GM12878 (cell line): ENCODE measurements around the gene WNT9B. TPM values are rescaled to one million over a fixed set of nuclear protein-coding genes. Genes with fewer than 3 reads are reported as not detected.

ENCODE experiments used
- ATAC-seq: fragments of 200-7000 bp; cut with Tn5 transposase; 3 replicates; pipeline ENCODE4 v1.9.1; 2020; ENCODE audit warnings: mild to moderate bottlenecking, moderate library complexity
- BruUV-seq: library from RNA; stranded (reverse); fragments of 400-500 nt; replicated peaks from 2 replicates; lab custom pipeline; 2021; lab: Mats Ljungman, UMichigan
- CTCF ChIA-PET: fragments of 300-600 bp; sonication (Branson Sonifier 250); formaldehyde crosslinking; extraction: SDS; loops from one replicate; lab custom pipeline; 2021; ENCODE audit warnings: inconsistent platforms; lab: Yijun Ruan, JAX
- POLR2A ChIA-PET: fragments of 350-600 bp; formaldehyde crosslinking; extraction: SDS; loops from one replicate; lab custom pipeline; 2021; ENCODE audit warnings: inconsistent platforms; lab: Charles Lee
- RAD21 ChIA-PET: fragments of 300-600 bp; sonication (Branson Sonifier 250); formaldehyde crosslinking; loops from one replicate; lab custom pipeline; 2023; ENCODE audit warnings: antibody characterized with exemption; ENCODE audit not compliant: unreplicated experiment; lab: Charles Lee
- SMC1A ChIA-PET: fragments of 300-600 bp; sonication (Branson Sonifier 250); formaldehyde crosslinking; loops from one replicate; lab custom pipeline; 2023; ENCODE audit not compliant: unreplicated experiment, uncharacterized antibody; lab: Charles Lee
- DNase-seq: peaks from one replicate; pipeline ENCODE4 v3.0.0-alpha.2; 2011; ENCODE audit warnings: low read depth, low spot score
- FAIRE-seq: peaks from 3 replicates; lab custom pipeline; 2011; peaks lifted over from hg19 to GRCh38; lab: Jason Lieb, UNC
- H2AFZ ChIP-seq: 2 replicates; pipeline ENCODE4 v1.6.0; 2011; ENCODE audit warnings: low read depth, low read length, control low read depth; ENCODE audit not compliant: control insufficient read depth
- H3K27ac ChIP-seq: 2 replicates; pipeline ENCODE4 v1.5.1; 2011; ENCODE audit warnings: control low read depth; ENCODE audit not compliant: control insufficient read depth, insufficient read depth
- H3K27me3 ChIP-seq, 2 experiments: replicated peaks in 1 of 2; 2 replicates each; pipeline versions ENCODE4 v1.6.0 to v1.6.1; 2011; ENCODE audit warnings: low read length in 1 of 2; ENCODE audit not compliant: control insufficient read depth in 2 of 2, insufficient read depth in 2 of 2
- H3K36me3 ChIP-seq, 2 experiments: 2 replicates each; pipeline ENCODE4 v1.5.1; 2011; ENCODE audit warnings: low read length in 1 of 2; ENCODE audit not compliant: control insufficient read depth in 2 of 2, insufficient read depth in 2 of 2
- H3K4me1 ChIP-seq: 2 replicates; pipeline ENCODE4 v1.6.1; 2011; ENCODE audit warnings: mild to moderate bottlenecking, low read length, moderate library complexity, mixed read lengths; ENCODE audit not compliant: control insufficient read depth, insufficient read depth
- H3K4me2 ChIP-seq: 2 replicates; pipeline ENCODE4 v1.6.0; 2011; ENCODE audit warnings: control low read depth; ENCODE audit not compliant: control insufficient read depth, insufficient read depth
- H3K4me3 ChIP-seq: fragments of 200-600 bp; sonication (generic); 2 replicates; pipeline ENCODE4 v1.5.1; 2016
- H3K79me2 ChIP-seq: 2 replicates; pipeline ENCODE4 v1.6.0; 2011; ENCODE audit warnings: low read length; ENCODE audit not compliant: control insufficient read depth, insufficient read depth
- H3K9ac ChIP-seq: 2 replicates; pipeline ENCODE4 v1.8.0; 2011; ENCODE audit warnings: low read length, control low read depth, mixed read lengths; ENCODE audit not compliant: control insufficient read depth, insufficient read depth
- H3K9me3 ChIP-seq: replicated peaks from 3 replicates; pipeline ENCODE4 v1.5.1; 2011; ENCODE audit warnings: mild to moderate bottlenecking, low read length; ENCODE audit not compliant: control insufficient read depth, insufficient read depth
- H4K20me1 ChIP-seq: 2 replicates; pipeline ENCODE4 v1.6.0; 2011; ENCODE audit not compliant: control insufficient read depth, insufficient read depth
- BRCA1 ChIP-seq: IDR thresholded peaks from 2 replicates; pipeline ENCODE4 v1.6.1; 2011; ENCODE audit warnings: low read depth, low read length, improper control_type of control experiment
- CBX5 ChIP-seq: sonication (generic); IDR thresholded peaks from 2 replicates; pipeline ENCODE4 v1.6.1; 2016; ENCODE audit warnings: low read depth, moderate library complexity, mild to moderate bottlenecking, inconsistent platforms
- CHD4 ChIP-seq: fragments of 200-600 bp; sonication (generic); IDR thresholded peaks from 2 replicates; pipeline ENCODE4 v1.6.1; 2016; ENCODE audit warnings: mild to moderate bottlenecking
- EP300 ChIP-seq, 2 experiments: fragments of 150-350 bp in 1 of 2; IDR thresholded peaks; 2 replicates each; pipeline ENCODE4 v1.6.1; 2011 to 2012; ENCODE audit warnings: low read depth in 2 of 2, low read length in 2 of 2, borderline replicate concordance in 1 of 2, improper control_type of control experiment in 1 of 2, inconsistent platforms in 1 of 2; ENCODE audit not compliant: control insufficient read depth in 1 of 2
- ESRRA ChIP-seq: IDR thresholded peaks from 2 replicates; pipeline ENCODE4 v1.6.1; 2012; ENCODE audit warnings: mild to moderate bottlenecking, low read length, improper control_type of control experiment
- IKZF1 ChIP-seq: fragments of 450-650 bp; conservative IDR thresholded peaks from 2 replicates; pipeline ENCODE4 v1.6.1; 2017; ENCODE audit warnings: antibody characterized with exemption, mild to moderate bottlenecking
- JUND ChIP-seq: IDR thresholded peaks from 2 replicates; pipeline ENCODE4 v1.6.1; 2012; ENCODE audit warnings: low read depth, mild to moderate bottlenecking, low read length, improper control_type of control experiment, moderate library complexity
- MEF2A ChIP-seq: IDR thresholded peaks from 2 replicates; pipeline ENCODE4 v1.6.1; 2011; ENCODE audit warnings: low read depth, mild to moderate bottlenecking, low read length, moderate library complexity; ENCODE audit not compliant: insufficient read depth
- MXI1 ChIP-seq: fragments of 150-350 bp; IDR thresholded peaks from 2 replicates; pipeline ENCODE4 v1.6.1; 2011; ENCODE audit warnings: low read depth, mild to moderate bottlenecking, inconsistent platforms, low read length, improper control_type of control experiment
- NFXL1 ChIP-seq: fragments of 450-650 bp; IDR thresholded peaks from 2 replicates; pipeline ENCODE4 v1.6.1; 2017; ENCODE audit warnings: antibody characterized with exemption, mild to moderate bottlenecking, borderline replicate concordance
- NFYA ChIP-seq: IDR thresholded peaks from 2 replicates; pipeline ENCODE4 v1.6.1; 2011; ENCODE audit warnings: low read depth, mild to moderate bottlenecking, low read length, improper control_type of control experiment, borderline replicate concordance
- POU2F2 ChIP-seq: IDR thresholded peaks from 3 replicates; pipeline ENCODE4 v1.6.1; 2011; ENCODE audit warnings: low read depth, mild to moderate bottlenecking, low read length, borderline replicate concordance
- SIN3A ChIP-seq: IDR thresholded peaks from 2 replicates; pipeline ENCODE4 v1.6.1; 2012; ENCODE audit warnings: low read depth, low read length, improper control_type of control experiment
- SMAD5 ChIP-seq: IDR thresholded peaks from 2 replicates; pipeline ENCODE4 v1.6.1; 2016; ENCODE audit warnings: antibody characterized with exemption, low read depth
- SMC3 ChIP-seq: IDR thresholded peaks from 2 replicates; pipeline ENCODE4 v1.6.1; 2011; ENCODE audit warnings: low read length, improper control_type of control experiment, borderline replicate concordance
- ZNF24 ChIP-seq: fragments of 450-650 bp; IDR thresholded peaks from 2 replicates; pipeline ENCODE4 v1.6.1; 2017; ENCODE audit warnings: antibody characterized with exemption, mild to moderate bottlenecking
- ZNF274 ChIP-seq: IDR thresholded peaks from one replicate; pipeline ENCODE4 v1.8.0; 2011; ENCODE audit not compliant: insufficient read length, insufficient read depth
- WGBS: methylation state at CpG from one replicate; pipeline ENCODE4 v1.1.6; 2016; ENCODE audit warnings: low lambda C conversion rate; ENCODE audit not compliant: insufficient replicate concordance, insufficient coverage; ENCODE audit errors: missing lambda C conversion rate; 5-methylcytosine and 5-hydroxymethylcytosine counted together
- in situ Hi-C: fragments of 300-500 bp; cut with MboI; formaldehyde crosslinking; loops from 9 replicates; pipeline ENCODE4 v1.14.3; 2018; ENCODE audit warnings: mixed read lengths
- intact Hi-C: fragments of 100-400 bp; cut with micrococcal nuclease; formaldehyde crosslinking; loops from one replicate; pipeline ENCODE4 v1.14.2; 2022; ENCODE audit not compliant: unreplicated experiment
- polyA plus RNA-seq, 11 experiments: library from polyadenylated mRNA; depleted of rRNA in 4 of 11; unstranded in 6 of 11; stranded (reverse) in 5 of 11; fragments of >200 nt; fragmentation: Nextera tagmentation in 4 of 11; fragmentation: Illumina TruSeq in 1 of 11; extraction: Ambion mirVana in 4 of 11; extraction: Trizol in 1 of 11; gene quantifications; 1 replicate in 1 of 11; 2 replicates in 10 of 11; pipeline versions ENCODE4 v1.2.1 to v1.2.3, GENCODE V29; 2011 to 2016; ENCODE audit warnings: inconsistent platforms in 2 of 11, missing spikeins in 2 of 11, low read depth in 1 of 11
- total RNA-seq, 4 experiments: library from RNA; depleted of rRNA in 3 of 4; stranded (reverse); fragments of >200 nt in 3 of 4; fragmentation: Illumina TruSeq in 1 of 4; extraction: Trizol in 1 of 4; gene quantifications; 2 replicates each; pipeline versions ENCODE4 v1.2.1 to v1.2.3, GENCODE V29; 2013 to 2021
- TF ChIP-seq, protein P1 (sequence below): fragments of 450-650 bp; formaldehyde crosslinking; IDR thresholded peaks from 2 replicates; pipeline ENCODE4 v1.4.0; 2020; ENCODE audit warnings: mild to moderate bottlenecking, moderate library complexity
- TF ChIP-seq, protein P2 (sequence below): IDR thresholded peaks from 2 replicates; pipeline ENCODE4 v1.6.1; 2012; ENCODE audit warnings: low read depth, low read length, improper control_type of control experiment

Gene WNT9B
- total and polyA plus RNA-seq, 10 of the 15 experiments (the other 5 are each of a cell fraction or from before 2014, with no cell fraction given): not detected

DNA sequence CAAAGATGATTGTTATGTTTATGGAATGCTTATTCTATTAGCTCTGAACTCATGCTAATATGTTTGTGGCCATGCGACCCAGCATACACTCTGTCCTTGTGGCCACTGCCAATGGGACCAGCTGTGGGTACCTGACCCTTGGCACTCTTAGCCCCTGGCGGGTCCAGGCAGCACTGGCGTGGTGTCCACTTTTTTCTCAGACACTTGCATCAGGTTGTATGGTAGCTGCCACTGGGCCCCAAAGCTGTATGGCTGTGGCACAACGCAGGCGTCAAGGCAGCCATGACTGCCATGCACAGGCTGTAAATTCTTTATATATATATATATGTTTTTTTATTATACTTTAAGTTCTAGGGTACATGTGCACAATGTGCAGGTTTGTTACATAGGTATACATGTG lies 12.2 kb upstream of the WNT9B start:
- Histone ChIP-seq H4K20me1 (no peaks in the 10 kb centered on the region), H3K27ac (no peak overlapping the region), H3K9me3 (peaks cover 7% of the 10 kb centered on the region), H3K27me3 (no peaks in the 10 kb centered on the region), H3K4me3 (no peak overlapping the region), H3K36me3 (no peaks in the 10 kb centered on the region), H2AFZ (no peak overlapping the region), H3K79me2 (no peaks in the 10 kb centered on the region), H3K4me1 (no peaks in the 10 kb centered on the region), H3K4me2 (no peak overlapping the region), H3K9ac (no peak overlapping the region)
- ChIA-PET POLR2A (no interaction called here), CTCF (no interaction called here), SMC1A (no interaction called here), RAD21 (no interaction called here)
- ATAC-seq (no peak), FAIRE-seq (no peak), DNase-seq (no peak)
- intact Hi-C loops (no loop called here), in situ Hi-C loops (loop anchor here (10.0 kb wide), 1 partner anchor 584 kb away; no protein-coding TSS in a partner anchor)
- no TSS peak for BruUV-seq
- no peak for TF ChIP-seq JUND
- no peak for TF ChIP-seq BRCA1
- no peak for TF ChIP-seq CBX5
- no peak for TF ChIP-seq ZNF24
- TF ChIP-seq EP300 (IDR thresholded peaks at IDR 0.05; ENCODE audit: borderline replicate concordance in 1 of 2, control insufficient read depth in 1 of 2, low read depth in 2 of 2, low read length in 2 of 2): no peak
- no peak for TF ChIP-seq IKZF1
- TF ChIP-seq SMC3: no peak
- no peak for TF ChIP-seq ESRRA
- TF ChIP-seq CHD4: no peak
- TF ChIP-seq, protein P1, sequence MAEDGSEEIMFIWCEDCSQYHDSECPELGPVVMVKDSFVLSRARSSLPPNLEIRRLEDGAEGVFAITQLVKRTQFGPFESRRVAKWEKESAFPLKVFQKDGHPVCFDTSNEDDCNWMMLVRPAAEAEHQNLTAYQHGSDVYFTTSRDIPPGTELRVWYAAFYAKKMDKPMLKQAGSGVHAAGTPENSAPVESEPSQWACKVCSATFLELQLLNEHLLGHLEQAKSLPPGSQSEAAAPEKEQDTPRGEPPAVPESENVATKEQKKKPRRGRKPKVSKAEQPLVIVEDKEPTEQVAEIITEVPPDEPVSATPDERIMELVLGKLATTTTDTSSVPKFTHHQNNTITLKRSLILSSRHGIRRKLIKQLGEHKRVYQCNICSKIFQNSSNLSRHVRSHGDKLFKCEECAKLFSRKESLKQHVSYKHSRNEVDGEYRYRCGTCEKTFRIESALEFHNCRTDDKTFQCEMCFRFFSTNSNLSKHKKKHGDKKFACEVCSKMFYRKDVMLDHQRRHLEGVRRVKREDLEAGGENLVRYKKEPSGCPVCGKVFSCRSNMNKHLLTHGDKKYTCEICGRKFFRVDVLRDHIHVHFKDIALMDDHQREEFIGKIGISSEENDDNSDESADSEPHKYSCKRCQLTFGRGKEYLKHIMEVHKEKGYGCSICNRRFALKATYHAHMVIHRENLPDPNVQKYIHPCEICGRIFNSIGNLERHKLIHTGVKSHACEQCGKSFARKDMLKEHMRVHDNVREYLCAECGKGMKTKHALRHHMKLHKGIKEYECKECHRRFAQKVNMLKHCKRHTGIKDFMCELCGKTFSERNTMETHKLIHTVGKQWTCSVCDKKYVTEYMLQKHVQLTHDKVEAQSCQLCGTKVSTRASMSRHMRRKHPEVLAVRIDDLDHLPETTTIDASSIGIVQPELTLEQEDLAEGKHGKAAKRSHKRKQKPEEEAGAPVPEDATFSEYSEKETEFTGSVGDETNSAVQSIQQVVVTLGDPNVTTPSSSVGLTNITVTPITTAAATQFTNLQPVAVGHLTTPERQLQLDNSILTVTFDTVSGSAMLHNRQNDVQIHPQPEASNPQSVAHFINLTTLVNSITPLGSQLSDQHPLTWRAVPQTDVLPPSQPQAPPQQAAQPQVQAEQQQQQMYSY: no peak
- no peak for TF ChIP-seq MXI1
- TF ChIP-seq, protein P2, sequence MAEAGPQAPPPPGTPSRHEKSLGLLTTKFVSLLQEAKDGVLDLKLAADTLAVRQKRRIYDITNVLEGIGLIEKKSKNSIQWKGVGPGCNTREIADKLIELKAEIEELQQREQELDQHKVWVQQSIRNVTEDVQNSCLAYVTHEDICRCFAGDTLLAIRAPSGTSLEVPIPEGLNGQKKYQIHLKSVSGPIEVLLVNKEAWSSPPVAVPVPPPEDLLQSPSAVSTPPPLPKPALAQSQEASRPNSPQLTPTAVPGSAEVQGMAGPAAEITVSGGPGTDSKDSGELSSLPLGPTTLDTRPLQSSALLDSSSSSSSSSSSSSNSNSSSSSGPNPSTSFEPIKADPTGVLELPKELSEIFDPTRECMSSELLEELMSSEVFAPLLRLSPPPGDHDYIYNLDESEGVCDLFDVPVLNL: no peak
- TF ChIP-seq MEF2A: no peak
- no peak for TF ChIP-seq NFXL1
- no peak for TF ChIP-seq POU2F2
- TF ChIP-seq SIN3A: no peak
- no peak for TF ChIP-seq ZNF274
- TF ChIP-seq NFYA: no peak
- TF ChIP-seq SMAD5: no peak
- WGBS: 74% methylated on average over 5 of the region's 5 CpGs
